Stomach (tissue), 4 donors: Measurements from ENCODE around the gene PANK4.

Experiments used
- POLR2AphosphoS5 ChIP-seq, 3 donors: sonication (generic); formaldehyde crosslinking; IDR thresholded peaks; one replicate each; pipeline ENCODE4 v1.6.1; 2016; ENCODE audit warnings: antibody characterized with exemption in 3 of 3
- TF ChIP-seq, protein P1 (sequence below), 7 experiments: fragments of 450-650 bp in 4 of 7; fragments of 200-600 bp in 3 of 7; sonication (generic) in 3 of 7; IDR thresholded peaks; one replicate each; pipeline ENCODE4 v1.5.1; 2016 to 2019; ENCODE audit warnings: antibody characterized with exemption in 7 of 7, control low read depth in 2 of 7, mild to moderate bottlenecking in 1 of 7

GRCh38 chr1:2465371-2466269 lies 60.8 kb downstream of the PANK4 start:
- TF ChIP-seq, protein P1, sequence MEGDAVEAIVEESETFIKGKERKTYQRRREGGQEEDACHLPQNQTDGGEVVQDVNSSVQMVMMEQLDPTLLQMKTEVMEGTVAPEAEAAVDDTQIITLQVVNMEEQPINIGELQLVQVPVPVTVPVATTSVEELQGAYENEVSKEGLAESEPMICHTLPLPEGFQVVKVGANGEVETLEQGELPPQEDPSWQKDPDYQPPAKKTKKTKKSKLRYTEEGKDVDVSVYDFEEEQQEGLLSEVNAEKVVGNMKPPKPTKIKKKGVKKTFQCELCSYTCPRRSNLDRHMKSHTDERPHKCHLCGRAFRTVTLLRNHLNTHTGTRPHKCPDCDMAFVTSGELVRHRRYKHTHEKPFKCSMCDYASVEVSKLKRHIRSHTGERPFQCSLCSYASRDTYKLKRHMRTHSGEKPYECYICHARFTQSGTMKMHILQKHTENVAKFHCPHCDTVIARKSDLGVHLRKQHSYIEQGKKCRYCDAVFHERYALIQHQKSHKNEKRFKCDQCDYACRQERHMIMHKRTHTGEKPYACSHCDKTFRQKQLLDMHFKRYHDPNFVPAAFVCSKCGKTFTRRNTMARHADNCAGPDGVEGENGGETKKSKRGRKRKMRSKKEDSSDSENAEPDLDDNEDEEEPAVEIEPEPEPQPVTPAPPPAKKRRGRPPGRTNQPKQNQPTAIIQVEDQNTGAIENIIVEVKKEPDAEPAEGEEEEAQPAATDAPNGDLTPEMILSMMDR (IDR thresholded peaks at IDR 0.05): no peak
- TF ChIP-seq POLR2AphosphoS5 (IDR thresholded peaks at IDR 0.05): no peak
